ENCODE measurements around the gene DPP6. TPM values are rescaled to one million over a fixed set of nuclear protein-coding genes. Genes with fewer than 3 reads are reported as not detected.

The DPP6 gene
- total RNA-seq, 1 experiment from 2014 or later = not detected

GRCh38 chr7:154651501-154651900, 599.3 kb downstream of the DPP6 start:
- TF ChIP-seq SIN3A (IDR thresholded peaks at IDR 0.05; ENCODE audit: borderline replicate concordance, insufficient read depth, low read depth, low read length) (no peak), TCF7L2 (IDR thresholded peaks at IDR 0.05; ENCODE audit: low read depth, low read length) (no peak), REST (IDR thresholded peaks at IDR 0.05; ENCODE audit: insufficient read depth in 1 of 2, low read depth in 2 of 2, low read length in 1 of 2) (no peak), CTCF (IDR thresholded peaks at IDR 0.05) (no peak), POLR2AphosphoS5 (IDR thresholded peaks at IDR 0.05; ENCODE audit: low read depth, low read length) (no peak)
- POLR2A ChIA-PET = no interaction called here
- CTCF ChIA-PET = no interaction called here
- BruUV-seq (replicated peaks) = no TSS peak
- in situ Hi-C loops (cut with HindIII; ENCODE audit: low pct_unique_long_range_greater_than_20kb, low sequenced_read_pairs) = no loop called here
- Histone ChIP-seq H3K4me3 (ENCODE audit: low read depth in 2 of 2, low read length in 2 of 2) (no peak overlapping the region), H3K27me3 (ENCODE audit: control insufficient read depth, insufficient read depth, low read length) (no peaks in the 10 kb centered on the region; the same call in 1 of the 2 replicates), H3K36me3 (ENCODE audit: control insufficient read depth, insufficient read depth, low read length) (no peaks in the 10 kb centered on the region), H3K4me1 (ENCODE audit: control insufficient read depth, insufficient read depth, low read length) (no peaks in the 10 kb centered on the region), H3K9me3 (ENCODE audit: control insufficient read depth, insufficient read depth, low read depth, low read length) (no peaks in the 10 kb centered on the region), H3K27ac (ENCODE audit: low read length) (no peak overlapping the region)
- ATAC-seq = no peak
- no peak for DNase-seq (ENCODE audit: low read depth, low spot score)
- intact Hi-C loops (cut with micrococcal nuclease; ENCODE audit: unreplicated experiment) = no loop called here

GRCh38 chr7:154652564-154652963, 600.4 kb downstream of the DPP6 start:
- Histone ChIP-seq H3K36me3 (ENCODE audit: control insufficient read depth, insufficient read depth, low read length) (no peaks in the 10 kb centered on the region), H3K27me3 (ENCODE audit: control insufficient read depth, insufficient read depth, low read length) (no peaks in the 10 kb centered on the region; the same call in 1 of the 2 replicates), H3K4me3 (ENCODE audit: low read depth in 2 of 2, low read length in 2 of 2) (no peak overlapping the region), H3K27ac (ENCODE audit: low read length) (no peak overlapping the region), H3K4me1 (ENCODE audit: control insufficient read depth, insufficient read depth, low read length) (no peaks in the 10 kb centered on the region), H3K9me3 (ENCODE audit: control insufficient read depth, insufficient read depth, low read depth, low read length) (no peaks in the 10 kb centered on the region)
- no TSS peak for BruUV-seq (replicated peaks)
- POLR2A ChIA-PET = no interaction called here
- no peak for ATAC-seq
- intact Hi-C loops (cut with micrococcal nuclease; ENCODE audit: unreplicated experiment) (no loop called here), in situ Hi-C loops (cut with HindIII; ENCODE audit: low pct_unique_long_range_greater_than_20kb, low sequenced_read_pairs) (no loop called here)
- DNase-seq (ENCODE audit: low read depth, low spot score) = no peak
- CTCF ChIA-PET = no interaction called here
- TF ChIP-seq POLR2AphosphoS5 (IDR thresholded peaks at IDR 0.05; ENCODE audit: low read depth, low read length) (no peak), SIN3A (IDR thresholded peaks at IDR 0.05; ENCODE audit: borderline replicate concordance, insufficient read depth, low read depth, low read length) (no peak), TCF7L2 (IDR thresholded peaks at IDR 0.05; ENCODE audit: low read depth, low read length) (no peak), CTCF (IDR thresholded peaks at IDR 0.05) (no peak), REST (IDR thresholded peaks at IDR 0.05; ENCODE audit: insufficient read depth in 1 of 2, low read depth in 2 of 2, low read length in 1 of 2) (no peak)

All from Panc1 (cell line).